NCI-H2081 (cell line): ENCODE measurements around the gene TTC39C.
"Not testable (repeated sequence)": the region's sequence is repeated elsewhere in the genome, so short reads cannot be mapped to it uniquely, and the experiment has no call there.

Source experiments
- DNase-seq, 2 experiments: peaks; one replicate each; lab custom pipeline; 2025; lab: John Stamatoyannopoulos, UW

Gene TTC39C

DNA sequence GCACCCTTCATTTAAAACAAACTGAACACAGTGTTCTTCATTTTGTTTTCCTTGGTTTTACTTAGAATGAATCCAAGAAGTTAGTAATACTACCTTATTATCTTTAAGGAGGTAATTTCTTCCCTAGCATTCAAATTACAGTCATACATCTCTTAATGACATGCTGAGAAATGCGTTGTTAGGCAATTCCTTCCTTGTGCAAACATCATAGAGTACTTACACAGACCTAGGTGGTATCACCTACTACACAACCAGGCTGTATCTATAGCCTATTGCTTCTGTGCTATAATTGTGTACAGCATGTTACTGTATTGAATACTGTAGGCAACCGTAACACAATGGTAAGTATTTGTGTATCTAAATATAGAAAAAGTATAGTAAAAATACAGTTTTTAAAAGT lies 115.9 kb downstream of the TTC39C start:
- peak in 1 of 2 experiments; percentile 21 for DNase-seq

DNA sequence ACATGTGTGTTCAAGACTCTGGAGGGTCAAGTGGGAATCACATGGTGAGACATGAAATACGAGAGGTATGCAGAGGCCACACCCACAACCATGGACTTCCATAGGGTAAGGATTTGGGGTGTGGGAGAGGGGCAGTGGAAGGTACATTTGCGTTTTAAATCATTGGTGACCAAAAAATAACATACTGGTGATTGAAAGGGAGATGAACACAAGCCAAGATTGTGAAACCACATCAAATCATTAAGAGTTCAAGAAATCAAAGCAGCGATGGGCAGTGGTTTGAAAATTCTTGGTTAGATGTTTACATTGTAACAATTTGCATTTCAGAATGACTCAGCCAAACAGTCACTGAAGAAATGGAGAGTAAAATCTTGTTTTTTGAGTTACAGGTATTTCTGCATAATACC lies 122.4 kb downstream of the TTC39C start:
- no peak for DNase-seq

DNA sequence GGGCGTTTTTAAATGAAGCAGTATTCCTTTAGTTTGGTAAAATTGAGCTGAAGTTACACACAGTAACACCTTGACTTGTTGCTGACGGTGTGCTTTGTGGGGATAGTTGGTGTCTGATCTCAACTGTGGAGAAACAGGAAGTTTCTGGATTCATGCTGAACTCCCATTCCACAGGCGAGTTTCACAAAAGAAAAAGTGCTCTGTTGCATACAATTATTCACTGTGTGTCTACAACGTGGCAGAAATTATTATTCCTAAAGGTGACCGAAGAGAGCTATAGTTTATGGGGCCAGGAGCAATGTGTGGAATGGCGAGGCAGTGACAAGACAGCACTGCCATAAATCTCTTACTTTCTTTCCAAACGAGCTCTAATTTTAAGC lies 123.8 kb downstream of the TTC39C start:
- no peak for DNase-seq

DNA sequence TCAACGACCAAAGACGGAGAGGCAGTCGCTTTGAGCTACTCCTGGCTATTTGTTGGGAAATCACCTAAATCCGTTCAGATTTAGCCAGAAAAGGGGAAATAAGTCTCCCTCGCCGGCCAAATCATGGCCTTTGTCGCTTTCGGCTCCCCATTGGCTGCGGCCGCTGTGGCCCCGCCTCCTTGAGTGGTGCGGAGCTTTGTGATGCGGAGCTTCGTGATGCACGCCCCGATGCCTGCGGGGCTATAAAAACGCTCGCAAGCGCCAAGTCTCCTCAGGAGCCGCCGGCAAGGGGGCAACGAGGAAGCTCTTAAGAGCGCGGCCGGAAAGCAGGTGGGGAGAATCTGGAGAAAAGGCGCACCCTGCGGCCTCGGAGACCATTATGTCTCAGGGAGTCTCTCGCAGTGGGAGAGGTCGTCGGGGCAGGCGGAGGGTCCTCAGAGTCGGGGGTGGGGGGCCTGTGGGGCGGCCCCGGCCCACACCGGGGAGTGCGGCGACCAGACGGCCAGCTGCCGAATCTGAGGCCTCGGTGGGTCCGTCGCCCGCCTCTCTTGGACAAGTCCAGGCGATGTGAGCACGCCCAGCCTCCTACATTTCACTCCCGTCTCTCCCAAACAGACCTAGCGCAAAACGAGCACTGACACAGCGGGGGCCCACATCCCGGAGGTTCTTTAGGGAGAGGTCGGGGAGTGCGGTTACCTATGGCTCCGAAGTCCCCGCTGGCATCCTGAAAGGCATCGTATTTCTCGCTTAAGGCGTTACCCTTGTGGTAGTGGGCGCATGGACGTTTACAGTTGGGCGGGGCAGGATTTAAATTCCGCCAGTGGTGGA lies 124.4 kb downstream of the TTC39C start, which contains the start of gene CABYR:
TSS of gene CABYR (plus strand) at position 274 of the 828 bp plus-strand sequence. CDS start 4,053 bp downstream, outside the sequence.
- DNase-seq = peak; percentile 91 to 92

DNA sequence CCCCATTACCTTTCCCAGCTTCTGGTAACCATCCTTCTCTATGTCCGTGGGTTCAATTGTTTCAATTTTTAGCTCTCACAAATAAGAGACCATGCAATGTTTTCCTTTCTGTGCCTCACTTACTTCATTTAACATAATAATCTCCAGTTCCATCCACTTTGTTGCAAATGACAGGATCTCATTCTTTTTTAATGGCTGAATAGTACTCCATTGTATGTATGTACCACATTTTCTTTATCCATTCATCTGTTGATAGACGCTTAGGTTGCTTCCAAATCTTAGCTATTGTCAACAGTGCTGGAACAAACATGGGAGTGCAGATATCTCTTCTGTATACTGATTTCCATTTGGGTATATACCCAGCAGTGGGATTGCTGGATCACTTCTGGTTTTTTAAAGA lies 126.1 kb downstream of the TTC39C start:
- no peak for DNase-seq

DNA sequence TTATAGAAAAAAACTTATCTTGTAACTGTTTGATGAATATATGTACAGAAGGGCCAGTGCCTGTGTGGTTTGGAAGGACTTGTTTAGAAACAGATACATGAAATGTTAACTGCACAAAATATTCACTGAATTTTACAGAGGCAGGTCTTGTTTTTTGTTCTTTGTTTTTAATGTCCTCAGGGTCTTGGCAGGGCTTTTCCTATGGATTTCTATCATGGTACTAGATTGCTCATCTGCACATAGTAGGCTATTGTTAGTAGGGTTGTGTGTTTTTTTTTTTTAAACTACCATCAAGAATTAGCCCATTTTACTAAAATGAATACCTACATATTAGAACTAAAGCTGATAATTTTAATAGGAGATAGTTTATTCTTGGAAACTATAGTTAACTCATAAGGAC lies 127.8 kb downstream of the TTC39C start:
- DNase-seq = no peak

DNA sequence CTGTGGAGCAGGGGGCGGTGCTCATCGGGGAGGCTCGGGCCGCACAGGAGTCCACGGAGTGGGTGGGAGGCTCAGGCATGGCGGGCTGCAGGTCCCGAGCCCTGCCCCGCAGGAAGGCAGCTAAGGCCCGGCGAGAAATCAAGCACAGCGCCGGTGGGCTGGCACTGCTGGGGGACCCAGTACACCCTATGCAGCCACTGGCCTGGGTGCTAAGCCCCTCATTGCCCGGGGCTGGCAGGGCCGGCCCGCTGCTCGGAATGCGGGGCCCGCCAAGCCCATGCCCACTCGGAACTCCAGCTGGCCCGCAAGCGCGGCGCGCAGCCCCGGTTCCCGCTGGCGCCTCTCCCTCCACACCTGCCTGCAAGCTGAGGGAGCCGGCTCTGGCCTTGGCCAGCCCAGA lies 135.0 kb downstream of the TTC39C start:
- not testable (repeated sequence) for DNase-seq

DNA sequence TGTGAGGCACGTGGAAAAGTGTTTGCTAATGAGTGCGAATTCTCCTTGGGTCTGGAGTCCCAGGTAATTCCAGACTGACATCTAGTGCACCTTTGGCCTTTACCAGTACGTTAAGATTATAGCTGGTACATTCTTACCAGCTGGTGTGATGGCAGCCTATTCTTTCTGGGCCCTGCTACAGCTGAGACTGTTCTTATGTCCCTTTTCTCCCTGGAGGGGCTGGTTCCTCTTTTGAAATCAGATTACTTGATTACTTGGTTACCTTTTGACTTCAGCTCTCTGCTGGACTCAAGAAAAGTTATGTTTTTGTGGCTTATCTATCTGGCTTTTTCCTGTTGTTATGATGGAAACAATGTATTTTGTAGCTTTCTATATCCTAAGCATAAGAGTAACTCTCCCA lies 138.8 kb downstream of the TTC39C start:
- no peak for DNase-seq

DNA sequence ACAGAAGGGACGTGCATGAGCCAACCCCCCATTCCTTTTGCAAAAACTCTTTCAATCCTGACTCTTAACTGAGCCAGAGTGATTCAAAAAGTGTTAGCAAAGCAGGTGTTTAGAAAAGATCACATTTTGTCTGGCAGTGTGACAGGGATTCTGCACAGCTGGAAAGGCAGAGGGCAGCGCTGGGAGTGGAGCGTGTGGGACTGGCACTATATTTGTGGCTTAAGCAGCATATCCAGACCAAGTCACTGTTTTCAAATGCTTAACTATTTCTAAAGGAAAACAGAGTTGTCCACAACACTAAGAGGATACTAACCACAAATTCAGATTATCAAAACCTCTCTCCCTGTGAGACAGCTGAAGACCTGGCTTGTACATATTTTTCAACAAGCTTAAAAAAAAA lies 143.3 kb downstream of the TTC39C start:
- DNase-seq = no peak

DNA sequence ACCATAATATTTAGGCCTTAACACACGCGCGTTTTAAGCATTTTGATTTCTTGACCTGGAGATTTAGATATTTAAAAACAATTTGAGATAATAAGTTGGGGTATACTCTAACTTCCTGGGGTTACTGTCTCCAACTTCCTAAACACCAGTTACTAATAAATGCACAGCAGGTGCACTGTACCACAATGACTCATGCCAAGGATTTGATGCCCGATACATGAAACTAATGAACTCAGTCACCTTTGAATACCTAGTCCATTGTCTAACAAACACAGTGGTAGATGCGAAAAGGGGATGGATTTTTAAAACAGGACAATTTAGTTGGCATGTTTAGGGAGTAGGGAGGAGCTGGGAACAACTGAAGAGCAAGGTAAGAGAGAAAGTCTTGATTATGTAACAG lies 145.5 kb downstream of the TTC39C start:
- no peak for DNase-seq

DNA sequence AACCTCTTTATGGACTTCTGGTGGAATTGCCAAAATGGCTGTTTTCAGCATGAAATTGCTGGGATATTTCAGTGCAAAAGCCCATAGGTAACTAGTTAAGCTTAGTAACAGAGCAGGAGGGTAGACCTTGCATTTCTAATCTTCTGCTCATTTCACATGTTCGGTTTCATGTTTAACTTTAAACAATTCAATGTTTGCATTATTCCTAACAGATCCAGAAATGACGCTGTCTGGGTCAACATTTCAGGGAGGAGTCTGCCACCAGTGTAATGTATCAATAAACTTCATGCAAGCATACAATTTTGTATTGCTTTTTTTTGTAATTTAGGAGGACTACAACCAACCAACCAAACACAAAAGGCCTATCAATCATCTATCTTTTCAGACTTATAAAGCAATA lies 146.8 kb downstream of the TTC39C start:
- no peak for DNase-seq

DNA sequence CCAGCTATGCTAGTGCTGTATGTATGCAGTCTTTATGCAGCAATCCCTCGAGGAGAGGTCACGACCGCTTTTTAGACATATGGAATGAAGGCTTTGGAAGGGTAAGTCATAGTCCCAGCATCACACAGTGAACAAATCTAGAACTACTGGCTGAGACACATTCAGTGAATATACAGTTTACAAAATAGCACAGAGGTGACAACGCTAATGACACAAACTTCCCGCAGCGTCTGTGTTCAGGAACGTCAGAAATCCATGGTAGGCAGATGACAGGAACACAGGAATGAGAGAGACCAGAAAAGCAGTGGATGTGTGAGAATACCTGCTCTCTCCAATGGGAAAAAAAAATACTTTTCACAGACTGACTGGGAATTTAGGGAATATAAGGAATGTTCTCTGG lies 153.9 kb downstream of the TTC39C start:
- DNase-seq = no peak

DNA sequence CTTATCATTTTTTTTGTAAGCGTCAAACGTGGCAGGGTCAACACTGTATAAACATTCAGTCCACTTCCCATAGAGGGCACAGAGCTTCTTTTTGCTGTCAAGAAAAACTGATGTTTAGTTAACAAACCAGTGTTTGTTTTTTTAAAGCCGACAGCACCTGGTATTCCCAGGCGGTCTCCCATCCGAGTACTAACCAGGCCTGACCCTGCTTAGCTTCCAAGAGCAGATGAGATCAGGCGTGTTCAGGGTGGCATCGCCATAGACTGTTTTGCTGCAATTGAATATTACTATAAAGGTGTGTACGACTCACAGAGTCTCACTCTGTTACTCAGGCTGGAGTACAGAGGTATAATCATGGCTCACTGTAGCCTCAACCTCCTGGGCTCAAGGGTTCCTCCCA lies 155.8 kb downstream of the TTC39C start:
- no peak for DNase-seq

DNA sequence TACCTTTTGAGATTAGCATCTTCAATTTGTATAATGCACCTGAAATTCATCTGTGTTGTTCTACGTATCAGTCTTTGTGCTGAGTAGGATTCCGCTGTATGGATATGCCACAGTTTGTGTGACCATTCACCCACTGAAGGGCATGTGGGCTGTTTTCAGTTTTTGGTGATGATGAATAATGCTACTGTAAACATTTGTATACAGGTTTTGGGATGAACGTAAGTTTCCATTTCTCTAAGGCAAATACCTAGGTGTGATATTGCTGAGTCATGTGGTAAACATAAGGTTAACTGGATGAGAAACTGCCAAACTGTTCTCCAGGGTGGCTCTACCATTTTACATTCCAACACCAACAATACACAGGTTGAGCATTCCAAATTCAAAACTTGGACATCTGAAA lies 159.4 kb downstream of the TTC39C start:
- no peak for DNase-seq

DNA sequence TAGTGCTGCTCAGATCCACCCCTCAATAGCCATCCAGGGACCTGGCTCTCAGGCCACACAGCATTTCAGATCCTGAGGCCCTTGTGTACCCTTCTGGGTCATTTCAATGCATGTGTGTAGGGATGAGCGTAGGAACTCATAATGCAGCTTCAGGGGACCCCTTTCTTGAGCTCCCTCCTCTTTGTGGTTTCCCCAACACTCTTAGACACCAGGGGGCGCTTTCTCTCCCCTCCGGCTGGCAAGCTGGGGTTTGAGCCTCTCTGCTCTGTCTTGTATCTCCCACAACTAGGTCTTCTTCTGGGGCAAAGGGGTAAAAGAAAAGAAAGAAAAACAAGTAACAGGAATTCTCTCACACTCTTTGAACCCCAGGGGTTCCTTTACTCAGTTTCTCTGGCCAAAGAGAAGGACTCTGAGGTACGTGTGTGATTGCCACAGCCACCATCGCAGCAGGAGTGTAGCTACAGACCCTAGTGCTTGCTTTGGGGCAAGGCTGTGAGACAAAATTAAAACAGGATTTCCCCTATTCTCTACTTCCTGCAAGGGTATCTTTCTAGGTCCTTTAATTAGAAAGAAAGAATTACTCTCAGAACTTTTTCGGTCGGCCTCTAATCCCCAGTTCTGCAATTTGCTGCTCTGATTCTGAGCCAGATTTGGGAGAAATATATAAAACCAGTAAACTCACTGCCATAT lies 162.3 kb downstream of the TTC39C start:
- peak; percentile 12 to 34 for DNase-seq

DNA sequence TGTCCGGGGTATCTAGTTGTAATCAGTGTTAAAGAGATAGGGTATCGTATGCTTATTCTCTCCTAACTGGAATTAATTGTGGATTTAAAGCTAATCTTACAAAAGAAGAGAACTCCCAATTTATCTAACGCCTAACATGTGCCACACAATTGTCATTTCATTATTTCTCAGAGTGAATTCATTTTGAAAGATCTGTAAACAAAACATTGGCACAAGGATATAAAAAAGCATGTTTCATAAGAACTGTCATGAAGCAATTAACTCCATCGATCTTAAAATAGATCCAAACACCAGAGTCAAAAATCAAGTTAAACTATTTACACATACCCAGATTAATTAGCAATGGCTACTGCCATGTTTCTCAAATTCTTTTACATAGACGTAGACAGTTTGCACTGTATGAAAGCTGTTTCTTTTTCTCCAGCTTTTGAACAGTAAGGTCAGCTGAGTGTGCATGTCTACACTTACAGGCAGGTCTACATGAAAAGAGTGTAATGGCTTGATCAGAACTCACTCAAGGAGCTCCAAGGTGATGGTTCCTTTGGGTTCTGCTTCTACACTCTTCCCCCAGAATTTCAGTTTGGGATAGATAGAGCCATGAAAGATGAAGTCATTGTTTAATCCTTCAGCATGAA lies 163.1 kb downstream of the TTC39C start:
- no peak for DNase-seq

DNA sequence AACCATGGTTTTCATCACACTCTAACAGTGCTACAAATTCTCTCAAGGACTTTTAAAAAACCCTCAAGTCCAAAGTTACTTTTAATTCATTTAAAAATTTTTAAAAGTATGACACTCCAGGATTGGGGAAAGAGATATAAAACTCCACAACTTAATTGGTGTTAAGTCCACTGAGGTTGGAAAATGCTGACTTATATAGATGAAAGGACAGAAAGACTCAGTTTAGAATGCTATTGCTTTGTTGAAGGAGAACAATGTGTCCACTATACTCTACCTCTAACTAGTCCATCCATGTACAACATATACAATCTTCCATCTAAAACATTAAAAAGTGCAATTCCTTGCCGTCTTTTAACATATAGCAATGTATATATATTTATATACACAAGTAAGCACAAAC lies 165.5 kb downstream of the TTC39C start:
- no peak for DNase-seq

DNA sequence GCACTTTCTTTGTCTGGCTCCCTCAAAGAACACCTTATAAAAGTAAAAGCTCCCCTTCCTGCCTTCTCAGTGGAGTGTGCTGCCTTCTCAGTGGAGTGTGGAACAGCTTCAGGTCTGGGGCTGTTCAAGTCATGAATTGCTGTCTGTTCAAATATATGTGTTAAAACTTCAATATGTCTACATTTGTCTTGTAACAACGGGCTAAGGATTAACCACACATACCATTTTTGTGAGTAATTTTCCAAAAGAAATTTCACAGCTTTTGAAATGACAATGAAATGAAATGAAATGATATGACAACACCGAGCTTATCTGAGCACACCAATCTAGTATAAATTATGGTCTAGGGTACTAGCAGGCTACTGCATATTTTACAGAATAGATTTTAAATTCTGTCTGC lies 167.3 kb downstream of the TTC39C start:
- no peak for DNase-seq
